Measurements from ENCODE around the gene CTBP1. TPM values are rescaled to one million over a fixed set of nuclear protein-coding genes. Genes with fewer than 3 reads are reported as not detected.

Gene CTBP1
- total and polyA plus RNA-seq, 9 of the 15 experiments (the other 6 are each of a cell fraction or from before 2014, with no cell fraction given): 14.5 to 162 (median 68.2) TPM

GRCh38 chr4:1249148-1249730 is 309 bp upstream of the CTBP1 start (continued):
- TF ChIP-seq ZNF592 (IDR thresholded peaks at IDR 0.05) (peak; percentile 68; the same call in 1 of the 2 replicates), NKRF (IDR thresholded peaks at IDR 0.05; ENCODE audit: borderline replicate concordance) (no peak), E2F8 (IDR thresholded peaks at IDR 0.05; ENCODE audit: low read depth, partially characterized antibody) (no peak), ZNF24 (IDR thresholded peaks at IDR 0.05) (peak; percentile 85), PHF20 (IDR thresholded peaks at IDR 0.05; ENCODE audit: partially characterized antibody) (peak; percentile 20), TBP (optimal IDR thresholded peaks at IDR 0.05; ENCODE audit: low read depth, low read length) (peak; percentile 9), HSF4 (CRISPR knock-in tag; IDR thresholded peaks at IDR 0.05; ENCODE audit: borderline replicate concordance) (no peak)

Measured in K562 (cell line).